Neural cell (in vitro differentiated cells): ENCODE data around the gene PALD1. TPM values are rescaled to one million over a fixed set of nuclear protein-coding genes. Genes with fewer than 3 reads are reported as not detected.
A peak's percentile ranks its signal among the peaks of the same experiment; 100 is the strongest.

Experiments
- H2AFZ ChIP-seq: fragments of 200-600, 300-800 bp; sonication (generic), shearing (Covaris generic); 2 replicates; pipeline ENCODE4 v1.6.0; 2014; ENCODE audit warnings: low read depth, mild to moderate bottlenecking, antibody characterized with exemption, low read length, moderate library complexity
- H3F3A ChIP-seq: fragments of 200-600 bp; shearing (Covaris generic); 2 replicates; pipeline ENCODE4 v1.6.1; 2016; ENCODE audit warnings: mild to moderate bottlenecking, moderate library complexity, mixed read lengths, antibody characterized with exemption, low read length; ENCODE audit not compliant: insufficient read depth, poor library complexity, severe bottlenecking
- H3K27ac ChIP-seq: fragments of 200-600, 300-800 bp; sonication (generic), shearing (Covaris generic); 2 replicates; pipeline ENCODE4 v1.5.1; 2014; ENCODE audit warnings: mild to moderate bottlenecking, low read length, moderate library complexity
- H3K27me3 ChIP-seq: fragments of 300-800, 200-600 bp; sonication (generic), shearing (Covaris generic); 2 replicates; pipeline ENCODE4 v1.6.0; 2014; ENCODE audit warnings: mild to moderate bottlenecking, low read depth, low read length, moderate library complexity; ENCODE audit not compliant: insufficient read depth
- H3K36me3 ChIP-seq: fragments of 300-800, 200-600 bp; sonication (generic), shearing (Covaris generic); 2 replicates; pipeline ENCODE4 v1.5.1; 2014; ENCODE audit warnings: mild to moderate bottlenecking, antibody characterized with exemption, low read length, moderate library complexity; ENCODE audit not compliant: insufficient read depth
- H3K4me2 ChIP-seq: fragments of 300-800, 200-600 bp; sonication (generic), shearing (Covaris generic); 2 replicates; pipeline ENCODE4 v1.6.0; 2014; ENCODE audit warnings: mild to moderate bottlenecking, low read length
- H3K4me3 ChIP-seq: fragments of 300-800, 200-600 bp; sonication (generic), shearing (Covaris generic); 2 replicates; pipeline ENCODE4 v1.5.1; 2014; ENCODE audit warnings: mild to moderate bottlenecking, low read length, moderate library complexity
- H3K79me2 ChIP-seq: fragments of 200-600 bp; shearing (Covaris generic); replicated peaks from 2 replicates; pipeline ENCODE4 v1.6.0; 2014; ENCODE audit warnings: mild to moderate bottlenecking, low read length, moderate library complexity; ENCODE audit not compliant: insufficient read depth
- H3K9ac ChIP-seq: fragments of 300-800, 200-600 bp; sonication (generic), shearing (Covaris generic); 2 replicates; pipeline ENCODE4 v1.6.1; 2016; ENCODE audit warnings: mild to moderate bottlenecking, low read length, mixed read lengths
- H3K9me2 ChIP-seq: fragments of 200-600 bp; shearing (Covaris generic); 2 replicates; pipeline ENCODE4 v1.6.1; 2016; ENCODE audit warnings: mild to moderate bottlenecking, low read length, mixed read lengths; ENCODE audit not compliant: insufficient read depth
- H3K9me3 ChIP-seq: fragments of 200-600, 300-800 bp; sonication (generic), shearing (Covaris generic); 2 replicates; pipeline ENCODE4 v1.6.1; 2016; ENCODE audit warnings: mild to moderate bottlenecking, mixed run types, low read length, moderate library complexity, mixed read lengths
- H4K20me1 ChIP-seq: fragments of 200-600 bp; shearing (Covaris generic); 2 replicates; pipeline ENCODE4 v1.6.1; 2016; ENCODE audit warnings: mild to moderate bottlenecking, mixed run types; ENCODE audit not compliant: insufficient read depth
- EP300 ChIP-seq: fragments of 450-650 bp; conservative IDR thresholded peaks from 2 replicates; pipeline ENCODE4 v1.6.1; 2014; ENCODE audit warnings: antibody characterized with exemption, mild to moderate bottlenecking, moderate library complexity; ENCODE audit not compliant: poor library complexity, severe bottlenecking
- EZH2 ChIP-seq: fragments of 200-600, 300-800 bp; shearing (Covaris generic), sonication (generic); IDR thresholded peaks from 2 replicates; pipeline ENCODE4 v1.6.1; 2014; ENCODE audit warnings: antibody characterized with exemption, low read length, borderline replicate concordance, mild to moderate bottlenecking; ENCODE audit not compliant: insufficient read depth, poor library complexity, severe bottlenecking
- MXI1 ChIP-seq: fragments of 450-650 bp; conservative IDR thresholded peaks from 2 replicates; pipeline ENCODE4 v1.6.1; 2014; ENCODE audit warnings: antibody characterized with exemption, mild to moderate bottlenecking; ENCODE audit not compliant: poor library complexity, severe bottlenecking
- POLR2AphosphoS5 ChIP-seq: IDR thresholded peaks from 2 replicates; pipeline ENCODE4 v1.6.1; 2012
- RAD21 ChIP-seq: fragments of 450-650 bp; conservative IDR thresholded peaks from 2 replicates; pipeline ENCODE4 v1.6.1; 2014; ENCODE audit warnings: antibody characterized with exemption, mild to moderate bottlenecking, moderate library complexity
- SMC3 ChIP-seq: fragments of 450-650 bp; conservative IDR thresholded peaks from 2 replicates; pipeline ENCODE4 v1.6.1; 2014; ENCODE audit warnings: antibody characterized with exemption, mild to moderate bottlenecking, moderate library complexity; ENCODE audit not compliant: poor library complexity
- TAF1 ChIP-seq: IDR thresholded peaks from 2 replicates; pipeline ENCODE4 v1.6.1; 2012; ENCODE audit warnings: low read depth
- polyA plus RNA-seq: library from polyadenylated mRNA; depleted of rRNA; stranded (reverse); fragments of >200 nt; gene quantifications from 2 replicates; pipeline ENCODE4 v1.2.3, GENCODE V29; 2014
- TF ChIP-seq, protein P1 (sequence below): fragments of 450-650 bp; IDR thresholded peaks from 2 replicates; pipeline ENCODE4 v1.5.1; 2014; ENCODE audit warnings: antibody characterized with exemption, mild to moderate bottlenecking, moderate library complexity; ENCODE audit not compliant: poor library complexity, severe bottlenecking
- TF ChIP-seq, protein P2 (sequence below): IDR thresholded peaks from 2 replicates; pipeline ENCODE4 v1.6.1; 2012; ENCODE audit warnings: borderline replicate concordance

PALD1 gene
- polyA plus RNA-seq, 1 donor from 2014 or later = 1.1 TPM

- Histone ChIP-seq H3K4me2 (no peak overlapping the region), H3K4me3 (peak overlapping the region; percentile 72), H3K27me3 (peaks cover 30% of the 10 kb centered on the region), H3K9me3 (no peaks in the 10 kb centered on the region), H3K9me2 (no peaks in the 10 kb centered on the region), H4K20me1 (no peaks in the 10 kb centered on the region), H3K36me3 (no peaks in the 10 kb centered on the region), H3K27ac (no peak overlapping the region), H3F3A (no peaks in the 10 kb centered on the region), H3K9ac (no peak overlapping the region), H3K79me2 (no peaks in the 10 kb centered on the region), H2AFZ (no peak overlapping the region)
- TF ChIP-seq POLR2AphosphoS5 = no peak
- TF ChIP-seq EZH2 = no peak
- no peak for TF ChIP-seq RAD21
- TF ChIP-seq TAF1 = no peak
- TF ChIP-seq EP300 = no peak
- TF ChIP-seq, protein P1, sequence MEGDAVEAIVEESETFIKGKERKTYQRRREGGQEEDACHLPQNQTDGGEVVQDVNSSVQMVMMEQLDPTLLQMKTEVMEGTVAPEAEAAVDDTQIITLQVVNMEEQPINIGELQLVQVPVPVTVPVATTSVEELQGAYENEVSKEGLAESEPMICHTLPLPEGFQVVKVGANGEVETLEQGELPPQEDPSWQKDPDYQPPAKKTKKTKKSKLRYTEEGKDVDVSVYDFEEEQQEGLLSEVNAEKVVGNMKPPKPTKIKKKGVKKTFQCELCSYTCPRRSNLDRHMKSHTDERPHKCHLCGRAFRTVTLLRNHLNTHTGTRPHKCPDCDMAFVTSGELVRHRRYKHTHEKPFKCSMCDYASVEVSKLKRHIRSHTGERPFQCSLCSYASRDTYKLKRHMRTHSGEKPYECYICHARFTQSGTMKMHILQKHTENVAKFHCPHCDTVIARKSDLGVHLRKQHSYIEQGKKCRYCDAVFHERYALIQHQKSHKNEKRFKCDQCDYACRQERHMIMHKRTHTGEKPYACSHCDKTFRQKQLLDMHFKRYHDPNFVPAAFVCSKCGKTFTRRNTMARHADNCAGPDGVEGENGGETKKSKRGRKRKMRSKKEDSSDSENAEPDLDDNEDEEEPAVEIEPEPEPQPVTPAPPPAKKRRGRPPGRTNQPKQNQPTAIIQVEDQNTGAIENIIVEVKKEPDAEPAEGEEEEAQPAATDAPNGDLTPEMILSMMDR = no peak
- no peak for TF ChIP-seq MXI1
- no peak for TF ChIP-seq SMC3
- TF ChIP-seq, protein P2, sequence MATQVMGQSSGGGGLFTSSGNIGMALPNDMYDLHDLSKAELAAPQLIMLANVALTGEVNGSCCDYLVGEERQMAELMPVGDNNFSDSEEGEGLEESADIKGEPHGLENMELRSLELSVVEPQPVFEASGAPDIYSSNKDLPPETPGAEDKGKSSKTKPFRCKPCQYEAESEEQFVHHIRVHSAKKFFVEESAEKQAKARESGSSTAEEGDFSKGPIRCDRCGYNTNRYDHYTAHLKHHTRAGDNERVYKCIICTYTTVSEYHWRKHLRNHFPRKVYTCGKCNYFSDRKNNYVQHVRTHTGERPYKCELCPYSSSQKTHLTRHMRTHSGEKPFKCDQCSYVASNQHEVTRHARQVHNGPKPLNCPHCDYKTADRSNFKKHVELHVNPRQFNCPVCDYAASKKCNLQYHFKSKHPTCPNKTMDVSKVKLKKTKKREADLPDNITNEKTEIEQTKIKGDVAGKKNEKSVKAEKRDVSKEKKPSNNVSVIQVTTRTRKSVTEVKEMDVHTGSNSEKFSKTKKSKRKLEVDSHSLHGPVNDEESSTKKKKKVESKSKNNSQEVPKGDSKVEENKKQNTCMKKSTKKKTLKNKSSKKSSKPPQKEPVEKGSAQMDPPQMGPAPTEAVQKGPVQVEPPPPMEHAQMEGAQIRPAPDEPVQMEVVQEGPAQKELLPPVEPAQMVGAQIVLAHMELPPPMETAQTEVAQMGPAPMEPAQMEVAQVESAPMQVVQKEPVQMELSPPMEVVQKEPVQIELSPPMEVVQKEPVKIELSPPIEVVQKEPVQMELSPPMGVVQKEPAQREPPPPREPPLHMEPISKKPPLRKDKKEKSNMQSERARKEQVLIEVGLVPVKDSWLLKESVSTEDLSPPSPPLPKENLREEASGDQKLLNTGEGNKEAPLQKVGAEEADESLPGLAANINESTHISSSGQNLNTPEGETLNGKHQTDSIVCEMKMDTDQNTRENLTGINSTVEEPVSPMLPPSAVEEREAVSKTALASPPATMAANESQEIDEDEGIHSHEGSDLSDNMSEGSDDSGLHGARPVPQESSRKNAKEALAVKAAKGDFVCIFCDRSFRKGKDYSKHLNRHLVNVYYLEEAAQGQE = no peak
Measured at GRCh38 chr10:70479626-70480238, 1.2 kb downstream of the PALD1 start.

DNA sequence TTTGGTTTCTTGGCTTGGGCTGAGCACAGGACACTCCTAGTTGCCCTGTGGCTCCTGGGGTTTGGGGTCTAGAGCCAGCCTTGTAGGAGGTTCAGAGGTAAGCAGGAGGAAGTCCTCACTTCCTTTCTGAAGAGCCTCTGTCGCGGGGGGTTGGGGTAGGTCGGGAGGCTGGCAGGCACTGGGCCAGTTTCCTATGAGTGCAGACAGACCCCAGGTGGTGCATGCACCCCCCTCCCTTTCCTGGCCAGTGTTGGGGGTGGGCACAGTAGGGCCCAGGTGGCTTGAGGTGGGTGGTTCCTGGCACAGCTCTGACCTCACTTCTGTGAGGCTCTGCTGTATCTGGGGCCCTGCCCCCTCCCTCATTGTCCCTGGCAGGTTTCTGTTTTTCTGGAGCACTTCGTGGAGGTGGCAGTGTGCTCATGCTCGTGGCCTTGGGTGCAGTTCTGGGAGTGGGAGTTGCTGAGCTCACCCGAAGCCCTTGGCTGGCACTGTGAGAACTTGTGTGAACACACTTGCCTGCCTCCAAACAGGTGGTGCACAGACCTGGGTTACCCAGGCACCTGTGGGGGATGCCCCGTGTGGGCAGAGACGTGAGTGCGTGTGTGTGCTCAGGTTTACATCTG lies 1.8 kb downstream of the PALD1 start:
- TF ChIP-seq TAF1 = no peak
- TF ChIP-seq, protein P1 = no peak
- no peak for TF ChIP-seq EP300
- TF ChIP-seq, protein P2 = no peak
- no peak for TF ChIP-seq MXI1
- no peak for TF ChIP-seq RAD21
- no peak for TF ChIP-seq POLR2AphosphoS5
- no peak for TF ChIP-seq SMC3
- TF ChIP-seq EZH2 = no peak
- Histone ChIP-seq H3K9ac (no peak overlapping the region), H3K4me2 (no peak overlapping the region), H3F3A (no peaks in the 10 kb centered on the region), H3K36me3 (no peaks in the 10 kb centered on the region), H4K20me1 (no peaks in the 10 kb centered on the region), H3K27me3 (peaks cover 30% of the 10 kb centered on the region), H3K4me3 (no peak overlapping the region), H3K27ac (no peak overlapping the region), H3K9me3 (no peaks in the 10 kb centered on the region), H3K9me2 (no peaks in the 10 kb centered on the region), H2AFZ (no peak overlapping the region), H3K79me2 (no peaks in the 10 kb centered on the region)
